CD4-positive, alpha-beta T cell treated with Interleukin-15 for 1 hour (primary cell): Measurements from ENCODE around the gene GBGT1.

Source experiments
- DNase-seq: peaks from one replicate; pipeline ENCODE4 v3.0.0-alpha.2; 2020

The GBGT1 gene

DNA sequence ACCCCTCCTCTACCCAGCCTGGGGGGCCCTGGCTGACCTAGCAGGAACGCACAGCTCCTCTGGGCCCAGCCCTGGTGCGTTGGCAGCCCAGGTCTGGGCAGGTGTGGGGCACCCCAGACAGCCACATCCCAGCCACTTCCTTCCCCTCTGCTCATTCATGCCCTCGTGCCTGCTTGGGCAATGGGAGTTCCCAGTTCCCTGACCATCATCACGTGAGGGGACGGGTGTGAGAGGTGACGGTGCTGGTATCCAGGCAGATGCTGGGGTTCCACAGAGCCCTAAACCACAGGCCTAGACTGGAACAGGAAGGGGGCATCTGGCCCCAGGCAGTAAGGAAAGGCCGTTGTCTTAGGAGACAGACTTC is 51.1 kb downstream of the GBGT1 start:
- peak; percentile 92 for DNase-seq

DNA sequence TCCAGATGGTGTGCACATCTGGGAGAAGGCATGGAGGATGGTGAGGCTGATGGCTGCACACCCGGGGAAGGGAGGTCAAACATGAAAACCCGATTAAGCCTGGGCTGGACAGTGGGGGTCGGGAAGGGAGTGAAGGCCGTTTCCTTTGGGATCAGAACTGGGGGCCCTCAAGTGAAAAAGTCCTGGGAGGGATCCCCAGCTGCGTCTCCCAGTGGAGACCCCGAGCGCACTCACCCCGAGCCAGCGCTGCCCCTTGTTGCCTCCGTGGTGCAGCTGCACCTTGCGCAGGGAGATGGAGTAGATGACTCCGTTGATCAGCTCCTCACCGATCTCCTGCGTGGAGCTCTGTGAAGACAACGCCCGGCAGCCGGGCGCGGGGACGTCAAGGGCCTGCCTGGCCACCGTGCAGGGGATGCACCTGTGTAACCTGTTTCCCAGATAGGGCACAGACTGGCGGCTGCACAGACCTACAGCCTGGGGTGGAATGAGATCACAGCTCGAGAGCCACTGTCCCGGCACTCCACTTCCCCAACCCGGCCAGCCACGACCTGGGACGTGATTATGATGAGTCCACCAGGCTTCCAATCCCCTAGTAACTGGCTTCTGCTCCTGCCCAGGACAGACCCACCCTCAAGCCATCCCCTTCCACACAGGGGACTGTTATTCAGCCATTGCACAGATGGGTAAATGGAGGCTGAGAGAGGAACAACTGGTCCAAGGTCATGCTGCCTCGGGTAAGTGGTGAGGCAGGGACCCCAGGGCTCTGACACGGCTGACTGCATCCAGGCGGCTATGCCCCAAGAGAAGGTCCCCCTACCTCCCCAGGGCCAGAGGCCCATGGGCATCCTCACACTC is 51.7 kb downstream of the GBGT1 start:
- DNase-seq = peak; percentile 31

DNA sequence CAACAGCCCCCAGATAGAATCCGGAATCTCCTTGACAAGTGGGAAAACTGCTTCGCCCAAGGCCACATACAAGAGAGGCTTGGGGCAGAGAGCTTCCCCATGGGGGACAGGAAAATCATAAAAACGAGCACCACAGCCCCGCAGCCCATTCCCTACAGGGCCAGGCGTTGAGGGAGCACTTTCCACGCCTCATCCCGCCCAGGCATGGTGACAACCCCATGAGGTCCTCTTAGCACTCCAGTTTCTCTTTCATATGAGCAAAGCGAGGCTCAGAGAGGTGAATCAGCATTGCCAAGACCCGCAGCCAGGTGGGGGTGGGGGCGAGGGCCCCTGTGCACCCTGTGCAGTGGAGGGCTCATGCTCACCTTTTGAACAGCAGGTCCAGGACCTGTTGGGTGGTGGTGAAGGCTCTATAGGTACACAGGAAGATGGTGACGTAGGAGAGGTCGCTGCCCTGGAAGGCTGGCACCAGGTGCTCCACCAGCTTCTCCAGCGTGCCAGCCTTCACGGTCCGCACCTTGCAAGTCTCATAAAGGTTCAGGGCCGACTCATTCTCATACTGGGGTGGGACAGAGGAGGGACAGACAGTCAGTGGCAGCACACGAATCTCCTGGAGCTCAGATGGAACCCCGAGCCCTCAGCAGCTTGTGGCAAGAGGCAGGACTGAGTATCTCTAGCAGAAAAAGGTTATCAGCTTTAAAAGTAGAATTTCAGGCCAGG is 53.6 kb downstream of the GBGT1 start:
- DNase-seq = peak; percentile 11

DNA sequence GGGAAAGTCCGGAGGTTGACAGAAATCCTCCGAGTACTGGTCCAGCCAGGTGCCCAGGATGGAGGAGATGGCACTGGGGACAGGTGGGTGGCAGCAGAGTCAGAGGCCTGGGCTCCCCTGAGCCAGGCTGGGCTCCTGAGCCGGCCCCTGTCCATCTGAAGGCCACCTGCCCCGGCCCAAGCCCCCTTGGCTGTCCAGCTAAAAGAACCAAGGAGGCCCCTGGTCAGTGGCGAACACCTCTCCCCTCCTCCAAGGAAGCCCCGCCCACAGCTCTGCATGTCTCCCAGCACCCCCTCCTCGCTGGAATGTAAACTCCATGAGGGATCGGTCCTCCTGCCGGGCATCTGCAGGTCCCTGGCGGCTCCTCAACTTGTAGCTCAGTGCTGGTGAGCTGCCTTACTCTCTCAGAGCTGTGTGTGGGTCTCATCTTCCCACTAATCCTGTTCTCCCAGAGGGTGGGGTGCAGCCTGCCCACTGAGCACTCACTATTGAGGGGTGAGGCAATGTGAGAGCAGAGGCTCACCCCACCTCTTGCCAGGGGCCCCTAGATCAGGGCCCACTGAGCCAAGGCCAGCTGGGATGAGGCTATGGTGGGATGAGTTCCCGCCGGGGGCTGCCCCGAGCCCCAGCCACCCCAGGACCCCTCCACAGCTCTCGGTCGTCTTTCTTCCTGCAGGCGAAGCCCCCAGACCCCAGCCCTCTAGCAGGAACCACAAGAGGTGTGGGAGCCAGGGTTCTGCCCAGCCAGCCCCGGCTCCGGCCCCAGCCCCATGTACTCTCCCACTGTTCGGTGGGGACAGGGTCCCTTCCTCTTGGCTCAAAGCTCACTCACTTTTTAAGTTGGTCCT is 54.7 kb downstream of the GBGT1 start:
- peak; percentile 13 for DNase-seq

DNA sequence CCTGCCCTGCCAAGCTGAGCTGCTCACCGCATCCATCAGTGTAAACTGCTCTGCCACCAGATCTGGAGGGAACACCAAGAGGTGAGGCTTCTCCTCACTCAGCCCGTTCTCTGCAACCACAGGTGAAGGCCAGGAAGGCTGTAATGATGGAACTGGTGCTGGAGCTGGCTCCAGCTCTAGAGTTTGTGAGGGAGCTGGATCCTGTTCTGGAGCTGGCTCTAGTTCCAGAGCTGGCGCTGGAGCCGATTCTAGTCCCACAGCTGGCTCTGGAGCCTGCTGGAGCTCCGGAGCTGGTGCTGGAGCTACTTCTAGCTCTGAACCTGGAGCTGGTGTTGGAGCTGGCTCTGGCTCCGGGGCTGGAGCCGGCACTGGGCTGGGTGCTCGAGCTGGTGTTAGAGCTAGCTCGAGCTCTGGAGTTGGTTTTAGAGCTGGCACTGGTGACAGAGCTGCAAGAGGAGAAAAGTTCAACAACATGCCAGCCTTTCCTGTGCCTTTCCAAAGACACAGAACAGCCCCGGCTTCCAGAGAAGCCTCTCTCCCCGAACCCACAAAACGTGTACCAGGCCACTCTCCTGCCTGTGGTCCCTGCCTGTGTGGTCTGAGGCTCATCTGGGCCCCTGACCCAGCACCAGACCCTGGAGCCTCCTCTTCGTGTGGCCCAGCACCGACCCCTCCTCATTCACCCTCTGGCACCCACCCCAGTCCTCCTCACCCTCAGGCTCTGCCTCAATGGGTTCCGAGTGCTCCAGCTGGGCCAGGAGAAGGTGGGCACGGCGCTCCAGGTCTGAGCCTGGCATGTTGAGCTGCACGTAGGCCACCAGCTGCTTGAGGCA is 55.5 kb downstream of the GBGT1 start:
- DNase-seq = peak; percentile 15

DNA sequence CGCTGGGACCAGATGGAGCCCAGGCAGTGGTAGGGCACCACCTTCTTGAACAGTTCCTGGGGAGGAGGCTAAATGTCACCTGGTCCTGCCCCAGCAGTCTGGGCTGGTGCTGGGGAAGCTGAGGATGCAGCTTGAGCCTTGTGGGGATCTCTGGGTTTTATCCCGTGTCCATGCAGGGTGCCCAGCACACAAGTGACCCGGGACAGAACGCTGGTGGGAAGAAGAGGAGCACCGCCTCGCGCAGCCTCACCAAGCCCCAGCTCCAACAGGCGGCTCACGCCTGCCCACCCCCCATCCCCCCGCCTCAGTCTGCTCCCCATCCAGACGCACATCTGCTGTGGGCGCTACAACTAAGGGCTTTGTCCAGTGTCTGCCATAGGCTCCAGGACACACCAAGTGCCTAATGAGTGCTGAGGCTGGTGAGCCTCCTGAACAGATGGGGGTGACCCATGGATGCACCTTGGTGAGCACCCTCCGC is 56.4 kb downstream of the GBGT1 start:
- DNase-seq = no peak

DNA sequence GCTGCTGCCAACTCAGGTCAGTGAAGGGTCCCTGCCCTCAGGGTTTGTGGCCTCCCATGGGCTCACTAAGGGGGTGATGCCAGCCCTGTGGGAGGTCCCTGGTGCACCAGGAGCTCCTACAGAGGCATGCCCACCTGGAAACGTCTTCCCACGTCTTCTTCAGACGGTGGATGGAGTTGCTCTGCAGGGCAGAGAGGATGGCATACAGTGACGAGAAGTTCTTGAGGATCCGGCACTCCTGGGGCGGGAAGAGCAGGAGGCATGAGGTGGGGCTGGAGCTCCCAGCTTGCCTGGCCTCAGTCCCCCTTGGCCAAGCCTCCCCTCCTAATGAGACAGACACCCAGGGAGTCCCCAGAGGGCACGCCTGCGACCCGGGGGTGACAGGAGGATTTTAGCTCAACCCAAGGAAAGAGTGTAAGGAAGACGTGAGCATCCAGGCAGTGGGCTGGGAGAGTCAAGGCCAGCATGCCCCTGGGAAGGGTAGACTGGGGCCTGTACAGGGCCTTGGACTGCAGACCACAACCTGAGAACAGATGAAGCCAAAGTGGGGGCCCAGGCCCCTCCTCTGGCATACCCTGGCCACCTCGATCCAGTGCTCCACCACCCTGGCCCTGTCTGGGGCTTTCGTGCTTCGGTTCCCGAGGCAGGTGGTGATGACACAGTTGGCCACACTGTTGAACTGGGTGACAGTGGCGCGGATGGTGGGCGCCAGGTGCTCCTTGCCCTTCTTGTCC is 57.0 kb downstream of the GBGT1 start:
- peak; percentile 16 for DNase-seq

DNA sequence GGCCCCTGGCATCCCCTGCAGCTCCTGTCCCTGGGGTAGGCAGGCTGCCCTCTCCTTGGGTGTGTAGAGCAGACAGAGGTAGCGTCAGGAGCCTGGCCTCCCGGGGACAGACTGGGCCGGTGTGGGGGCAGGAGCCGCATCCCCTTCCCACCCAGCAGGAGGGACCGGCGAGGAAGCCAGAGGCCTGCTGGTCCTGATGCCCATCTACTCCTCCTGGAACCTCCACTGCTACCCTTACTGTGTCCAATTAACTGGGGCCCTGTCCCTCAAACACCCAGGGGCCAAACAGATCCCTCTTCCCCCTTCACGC is 58.3 kb downstream of the GBGT1 start:
- DNase-seq = peak; percentile 15

DNA sequence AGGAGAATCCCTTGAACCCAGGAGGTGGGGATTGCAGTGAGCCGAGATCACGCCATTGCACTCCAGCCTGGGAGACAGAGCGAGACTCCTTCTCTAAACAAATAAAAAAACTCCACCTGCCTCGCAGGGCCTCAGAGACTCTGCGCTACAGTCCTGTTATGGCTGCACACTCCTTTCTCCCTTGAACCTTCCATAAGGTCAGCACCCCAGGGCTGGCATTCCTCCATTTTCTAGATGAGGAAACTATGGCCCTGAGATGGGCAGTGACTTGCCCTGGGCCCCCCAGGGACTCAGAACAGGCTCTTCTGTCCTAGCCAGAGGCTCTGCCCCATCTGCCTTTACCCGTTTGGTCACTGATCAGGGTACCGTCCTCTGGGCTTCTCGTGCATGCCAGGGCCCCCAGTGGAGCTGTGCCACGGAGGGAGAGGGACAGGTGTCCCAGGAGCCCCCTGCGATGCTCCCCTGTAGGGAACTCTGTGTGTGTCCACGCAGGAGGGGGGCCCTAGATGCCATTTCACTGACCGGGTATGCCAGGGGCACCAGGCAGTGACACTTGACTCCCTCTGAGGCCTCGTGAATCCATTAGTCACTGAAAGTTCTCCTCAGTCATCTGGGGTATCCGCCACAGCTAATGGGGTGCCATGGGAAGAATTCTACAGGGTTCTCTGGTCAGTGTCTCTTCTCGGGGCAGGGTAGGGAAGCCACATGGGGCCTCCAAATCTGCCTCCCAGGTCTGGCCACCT is 58.8 kb downstream of the GBGT1 start:
- peak; percentile 13 for DNase-seq

DNA sequence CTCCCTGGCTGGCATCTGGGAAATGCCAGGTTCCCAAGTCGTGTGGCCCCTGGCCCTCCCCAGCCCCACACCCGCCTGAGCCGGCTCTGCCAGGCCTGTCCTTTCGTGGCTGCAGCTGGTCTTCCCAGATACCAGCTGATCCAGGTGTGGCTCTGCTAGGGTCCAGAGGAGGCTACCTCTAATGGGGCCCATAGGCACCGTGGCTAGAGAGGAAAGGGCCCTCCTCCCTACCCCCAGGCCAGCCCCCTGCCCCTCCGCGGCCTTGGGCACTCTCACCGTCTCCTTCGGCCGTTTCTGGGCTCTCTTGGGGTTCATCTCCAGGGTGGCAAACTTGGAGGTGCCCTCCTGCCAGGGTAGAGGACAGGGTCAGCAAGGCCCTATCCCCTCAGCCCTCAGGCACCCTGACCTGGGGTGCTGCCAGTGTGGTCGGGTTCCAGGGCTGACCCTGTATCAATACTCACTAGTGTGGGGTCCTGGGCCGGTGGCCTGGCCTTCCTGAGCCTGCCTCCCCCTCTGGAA is 59.7 kb downstream of the GBGT1 start:
- DNase-seq = peak; percentile 15

DNA sequence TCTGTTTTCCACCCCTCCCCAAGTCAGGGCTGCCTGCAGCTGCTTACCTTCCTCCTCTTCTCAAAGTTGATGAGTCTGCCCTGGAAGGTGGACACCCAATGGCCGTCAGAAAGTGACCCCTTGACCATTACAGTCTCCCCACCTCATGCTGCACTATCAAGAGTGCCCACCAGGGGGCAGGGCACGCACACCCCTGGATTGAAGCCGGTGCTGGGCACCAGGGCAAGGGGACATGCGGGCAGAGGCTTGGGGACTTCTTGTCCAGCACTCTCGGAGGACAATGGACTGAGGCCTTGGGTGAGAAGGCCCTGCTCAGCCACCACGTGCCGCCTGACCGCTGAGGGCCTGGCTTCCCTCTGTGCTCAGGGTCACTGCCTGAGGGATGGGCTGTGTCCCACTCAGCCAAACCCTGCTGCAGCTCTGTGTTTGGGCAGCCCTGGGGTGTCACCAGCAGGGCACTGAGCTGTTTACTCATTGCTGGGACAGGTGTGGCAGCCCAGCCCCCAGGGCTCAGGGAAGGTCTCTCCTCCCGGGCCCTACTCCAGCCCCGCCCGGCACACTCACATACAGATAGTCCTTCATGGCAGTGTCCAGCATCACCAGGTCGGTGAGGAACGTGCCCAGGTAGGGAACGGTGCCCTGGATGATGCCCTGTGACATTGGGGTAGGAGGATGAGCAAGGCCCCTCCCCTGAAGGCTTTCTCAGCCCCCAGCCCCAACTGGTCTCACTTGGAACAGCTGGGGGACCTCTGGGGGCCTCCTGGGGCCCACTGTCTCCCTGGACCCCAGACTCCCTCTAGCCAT is 60.3 kb downstream of the GBGT1 start:
- peak; percentile 46 for DNase-seq
